HEK293 (cell line): Measurements from ENCODE around the gene JPH4.
"Not testable (repeated sequence)": the region's sequence is repeated elsewhere in the genome, so short reads cannot be mapped to it uniquely, and the experiment has no call there.

Experiments used
- CTCF ChIA-PET: fragments of 350-600 bp; formaldehyde crosslinking; extraction: SDS; loops from one replicate; lab custom pipeline; 2021; ENCODE audit warnings: antibody characterized with exemption; lab: Yijun Ruan, JAX
- POLR2A ChIA-PET: fragments of 300-600 bp; formaldehyde crosslinking; extraction: SDS; loops from one replicate; lab custom pipeline; 2020; ENCODE audit warnings: antibody characterized with exemption, inconsistent platforms; lab: Yijun Ruan, JAX
- H3K27ac ChIP-seq: fragments of 200-500 bp; sonication (Bioruptor generic); 2 replicates; pipeline ENCODE4 v1.5.1; 2014; ENCODE audit warnings: low read depth, low read length, control low read depth, inconsistent platforms; ENCODE audit errors: extremely low read depth
- H3K36me3 ChIP-seq, 2 experiments: fragments of 200-500 bp in 1 of 2; sonication (Bioruptor generic) in 1 of 2; 1 replicate in 1 of 2; 2 replicates in 1 of 2; pipeline ENCODE4 v1.5.1; 2014 to 2017; ENCODE audit warnings: inconsistent platforms in 2 of 2, low read length in 2 of 2; ENCODE audit not compliant: control insufficient read depth in 2 of 2, insufficient read depth in 1 of 2
- H3K4me1 ChIP-seq: fragments of 200-500 bp; sonication (Bioruptor generic); 2 replicates; pipeline ENCODE4 v1.5.1; 2014; ENCODE audit warnings: mild to moderate bottlenecking, low read length, inconsistent platforms; ENCODE audit not compliant: control insufficient read depth, insufficient read depth
- H3K4me3 ChIP-seq: 2 replicates; pipeline ENCODE4 v1.5.1; 2011; ENCODE audit warnings: low read depth, mild to moderate bottlenecking, control low read depth, low read length, moderate library complexity
- H3K9me3 ChIP-seq: fragments of 200-500 bp; sonication (Bioruptor generic); 2 replicates; pipeline ENCODE4 v1.5.1; 2014; ENCODE audit warnings: low read depth, low read length, inconsistent platforms; ENCODE audit not compliant: control insufficient read depth, insufficient read depth
- KLF8 ChIP-seq: fragments of 450-650 bp; formaldehyde crosslinking; IDR thresholded peaks from 2 replicates; pipeline ENCODE4 v1.5.1; 2016; ENCODE audit warnings: missing biosample characterization, missing genetic modification characterization
- KLF9 ChIP-seq: fragments of 450-650 bp; formaldehyde crosslinking; IDR thresholded peaks from 2 replicates; pipeline ENCODE4 v1.5.1; 2016; ENCODE audit warnings: missing biosample characterization, missing genetic modification characterization, low read depth
- PRDM1 ChIP-seq: fragments of 450-650 bp; formaldehyde crosslinking; IDR thresholded peaks from 2 replicates; pipeline ENCODE4; 2016; ENCODE audit warnings: missing biosample characterization, missing genetic modification characterization
- WT1 ChIP-seq: fragments of 450-650 bp; formaldehyde crosslinking; IDR thresholded peaks from 2 replicates; pipeline ENCODE4 v1.5.1; 2016; ENCODE audit warnings: missing biosample characterization, missing genetic modification characterization
- ZBTB20 ChIP-seq: fragments of 450-650 bp; formaldehyde crosslinking; IDR thresholded peaks from 2 replicates; pipeline ENCODE4 v1.5.1; 2016; ENCODE audit warnings: missing biosample characterization, missing genetic modification characterization
- ZFP37 ChIP-seq: fragments of 450-650 bp; formaldehyde crosslinking; IDR thresholded peaks from 2 replicates; pipeline ENCODE4 v1.5.1; 2016; ENCODE audit warnings: missing biosample characterization, missing genetic modification characterization
- ZNF239 ChIP-seq: fragments of 450-650 bp; formaldehyde crosslinking; IDR thresholded peaks from 2 replicates; pipeline ENCODE4 v1.5.1; 2016; ENCODE audit warnings: missing biosample characterization, missing genetic modification characterization
- ZNF354C ChIP-seq: fragments of 450-650 bp; formaldehyde crosslinking; IDR thresholded peaks from 2 replicates; pipeline ENCODE4 v1.5.1; 2016; ENCODE audit warnings: missing biosample characterization, missing genetic modification characterization, low read depth, borderline replicate concordance
- ZNF416 ChIP-seq: fragments of 450-650 bp; formaldehyde crosslinking; IDR thresholded peaks from 2 replicates; pipeline ENCODE4 v1.5.1; 2016; ENCODE audit warnings: missing biosample characterization, missing genetic modification characterization
- ZNF600 ChIP-seq: fragments of 450-650 bp; formaldehyde crosslinking; IDR thresholded peaks from 2 replicates; pipeline ENCODE4 v1.5.1; 2016; ENCODE audit warnings: missing biosample characterization, missing genetic modification characterization
- ZNF701 ChIP-seq: fragments of 450-650 bp; formaldehyde crosslinking; IDR thresholded peaks from 2 replicates; pipeline ENCODE4 v1.5.1; 2016; ENCODE audit warnings: missing biosample characterization, missing genetic modification characterization
- ZNF707 ChIP-seq: fragments of 450-650 bp; formaldehyde crosslinking; IDR thresholded peaks from 2 replicates; pipeline ENCODE4 v1.5.1; 2016; ENCODE audit warnings: missing biosample characterization, missing genetic modification characterization
- ZXDB ChIP-seq: fragments of 450-650 bp; formaldehyde crosslinking; IDR thresholded peaks from 2 replicates; pipeline ENCODE4 v1.5.1; 2016; ENCODE audit warnings: missing biosample characterization, missing genetic modification characterization
- TF ChIP-seq, protein P1 (sequence below): fragments of 450-650 bp; formaldehyde crosslinking; IDR thresholded peaks from 2 replicates; pipeline ENCODE4 v1.5.1; 2016; ENCODE audit warnings: missing biosample characterization, missing genetic modification characterization, borderline replicate concordance
- TF ChIP-seq, protein P2 (sequence below): fragments of 450-650 bp; formaldehyde crosslinking; IDR thresholded peaks from 2 replicates; pipeline ENCODE4; 2016; ENCODE audit warnings: missing biosample characterization, missing genetic modification characterization
- TF ChIP-seq, protein P3 (sequence below): fragments of 450-650 bp; formaldehyde crosslinking; conservative IDR thresholded peaks from 2 replicates; pipeline ENCODE4 v1.5.1; 2016; ENCODE audit warnings: low read depth, missing biosample characterization, missing genetic modification characterization
- TF ChIP-seq, protein P4 (sequence below): fragments of 450-650 bp; IDR thresholded peaks from 2 replicates; pipeline ENCODE4 v1.5.1; 2018; ENCODE audit warnings: missing biosample characterization, mild to moderate bottlenecking, missing genetic modification characterization
- TF ChIP-seq, protein P5 (sequence below): fragments of 450-650 bp; formaldehyde crosslinking; IDR thresholded peaks from 2 replicates; pipeline ENCODE4 v1.5.1; 2016; ENCODE audit warnings: missing biosample characterization, missing genetic modification characterization
- TF ChIP-seq, protein P6 (sequence below): fragments of 450-650 bp; formaldehyde crosslinking; IDR thresholded peaks from 2 replicates; pipeline ENCODE4 v1.5.1; 2016; ENCODE audit warnings: missing biosample characterization, missing genetic modification characterization

The JPH4 gene

DNA sequence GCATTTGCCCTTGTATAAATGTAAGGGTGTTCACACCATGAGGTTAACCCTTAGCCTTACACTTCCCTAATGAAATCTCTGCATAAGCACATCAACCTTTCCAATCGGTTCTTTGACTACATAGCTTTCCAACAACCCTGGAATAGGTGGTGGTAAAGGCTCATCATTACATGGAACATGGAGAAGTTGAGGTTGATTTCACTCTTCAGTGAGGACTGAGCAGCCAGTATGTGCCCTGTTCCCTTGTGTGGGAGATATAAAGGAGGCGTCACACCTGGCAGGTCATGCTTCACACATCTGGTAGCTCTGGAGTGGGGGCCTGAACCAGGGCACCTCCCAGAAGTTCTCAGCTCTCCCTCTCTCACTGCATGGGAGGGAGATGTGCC is 21.7 kb upstream of the JPH4 start:
- H3K9me3 ChIP-seq: no peaks in the 10 kb centered on the region
- no peak overlapping the region for H3K27ac ChIP-seq
- no peaks in the 10 kb centered on the region for H3K36me3 ChIP-seq
- no peak for TF ChIP-seq ZNF239 (tag by site-specific recombination)
- no peak for TF ChIP-seq ZFP37 (tag by site-specific recombination)
- no peak for TF ChIP-seq ZNF354C (tag by site-specific recombination)
- no peak for TF ChIP-seq ZNF707 (tag by site-specific recombination)
- TF ChIP-seq PRDM1 (tag by site-specific recombination): no peak
- TF ChIP-seq, protein P1, sequence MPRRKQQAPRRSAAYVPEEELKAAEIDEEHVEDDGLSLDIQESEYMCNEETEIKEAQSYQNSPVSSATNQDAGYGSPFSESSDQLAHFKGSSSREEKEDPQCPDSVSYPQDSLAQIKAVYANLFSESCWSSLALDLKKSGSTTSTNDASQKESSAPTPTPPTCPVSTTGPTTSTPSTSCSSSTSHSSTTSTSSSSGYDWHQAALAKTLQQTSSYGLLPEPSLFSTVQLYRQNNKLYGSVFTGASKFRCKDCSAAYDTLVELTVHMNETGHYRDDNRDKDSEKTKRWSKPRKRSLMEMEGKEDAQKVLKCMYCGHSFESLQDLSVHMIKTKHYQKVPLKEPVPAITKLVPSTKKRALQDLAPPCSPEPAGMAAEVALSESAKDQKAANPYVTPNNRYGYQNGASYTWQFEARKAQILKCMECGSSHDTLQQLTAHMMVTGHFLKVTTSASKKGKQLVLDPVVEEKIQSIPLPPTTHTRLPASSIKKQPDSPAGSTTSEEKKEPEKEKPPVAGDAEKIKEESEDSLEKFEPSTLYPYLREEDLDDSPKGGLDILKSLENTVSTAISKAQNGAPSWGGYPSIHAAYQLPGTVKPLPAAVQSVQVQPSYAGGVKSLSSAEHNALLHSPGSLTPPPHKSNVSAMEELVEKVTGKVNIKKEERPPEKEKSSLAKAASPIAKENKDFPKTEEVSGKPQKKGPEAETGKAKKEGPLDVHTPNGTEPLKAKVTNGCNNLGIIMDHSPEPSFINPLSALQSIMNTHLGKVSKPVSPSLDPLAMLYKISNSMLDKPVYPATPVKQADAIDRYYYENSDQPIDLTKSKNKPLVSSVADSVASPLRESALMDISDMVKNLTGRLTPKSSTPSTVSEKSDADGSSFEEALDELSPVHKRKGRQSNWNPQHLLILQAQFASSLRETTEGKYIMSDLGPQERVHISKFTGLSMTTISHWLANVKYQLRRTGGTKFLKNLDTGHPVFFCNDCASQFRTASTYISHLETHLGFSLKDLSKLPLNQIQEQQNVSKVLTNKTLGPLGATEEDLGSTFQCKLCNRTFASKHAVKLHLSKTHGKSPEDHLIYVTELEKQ: no peak
- TF ChIP-seq, protein P2, sequence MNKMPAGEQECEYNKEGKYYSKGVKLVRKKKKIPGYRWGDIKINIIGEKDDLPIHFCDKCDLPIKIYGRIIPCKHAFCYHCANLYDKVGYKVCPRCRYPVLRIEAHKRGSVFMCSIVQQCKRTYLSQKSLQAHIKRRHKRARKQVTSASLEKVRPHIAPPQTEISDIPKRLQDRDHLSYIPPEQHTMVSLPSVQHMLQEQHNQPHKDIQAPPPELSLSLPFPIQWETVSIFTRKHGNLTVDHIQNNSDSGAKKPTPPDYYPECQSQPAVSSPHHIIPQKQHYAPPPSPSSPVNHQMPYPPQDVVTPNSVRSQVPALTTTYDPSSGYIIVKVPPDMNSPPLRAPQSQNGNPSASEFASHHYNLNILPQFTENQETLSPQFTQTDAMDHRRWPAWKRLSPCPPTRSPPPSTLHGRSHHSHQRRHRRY (tag by site-specific recombination): no peak
- no peak for TF ChIP-seq WT1 (tag by site-specific recombination)
- no peak for TF ChIP-seq ZBTB20
- TF ChIP-seq, protein P3, sequence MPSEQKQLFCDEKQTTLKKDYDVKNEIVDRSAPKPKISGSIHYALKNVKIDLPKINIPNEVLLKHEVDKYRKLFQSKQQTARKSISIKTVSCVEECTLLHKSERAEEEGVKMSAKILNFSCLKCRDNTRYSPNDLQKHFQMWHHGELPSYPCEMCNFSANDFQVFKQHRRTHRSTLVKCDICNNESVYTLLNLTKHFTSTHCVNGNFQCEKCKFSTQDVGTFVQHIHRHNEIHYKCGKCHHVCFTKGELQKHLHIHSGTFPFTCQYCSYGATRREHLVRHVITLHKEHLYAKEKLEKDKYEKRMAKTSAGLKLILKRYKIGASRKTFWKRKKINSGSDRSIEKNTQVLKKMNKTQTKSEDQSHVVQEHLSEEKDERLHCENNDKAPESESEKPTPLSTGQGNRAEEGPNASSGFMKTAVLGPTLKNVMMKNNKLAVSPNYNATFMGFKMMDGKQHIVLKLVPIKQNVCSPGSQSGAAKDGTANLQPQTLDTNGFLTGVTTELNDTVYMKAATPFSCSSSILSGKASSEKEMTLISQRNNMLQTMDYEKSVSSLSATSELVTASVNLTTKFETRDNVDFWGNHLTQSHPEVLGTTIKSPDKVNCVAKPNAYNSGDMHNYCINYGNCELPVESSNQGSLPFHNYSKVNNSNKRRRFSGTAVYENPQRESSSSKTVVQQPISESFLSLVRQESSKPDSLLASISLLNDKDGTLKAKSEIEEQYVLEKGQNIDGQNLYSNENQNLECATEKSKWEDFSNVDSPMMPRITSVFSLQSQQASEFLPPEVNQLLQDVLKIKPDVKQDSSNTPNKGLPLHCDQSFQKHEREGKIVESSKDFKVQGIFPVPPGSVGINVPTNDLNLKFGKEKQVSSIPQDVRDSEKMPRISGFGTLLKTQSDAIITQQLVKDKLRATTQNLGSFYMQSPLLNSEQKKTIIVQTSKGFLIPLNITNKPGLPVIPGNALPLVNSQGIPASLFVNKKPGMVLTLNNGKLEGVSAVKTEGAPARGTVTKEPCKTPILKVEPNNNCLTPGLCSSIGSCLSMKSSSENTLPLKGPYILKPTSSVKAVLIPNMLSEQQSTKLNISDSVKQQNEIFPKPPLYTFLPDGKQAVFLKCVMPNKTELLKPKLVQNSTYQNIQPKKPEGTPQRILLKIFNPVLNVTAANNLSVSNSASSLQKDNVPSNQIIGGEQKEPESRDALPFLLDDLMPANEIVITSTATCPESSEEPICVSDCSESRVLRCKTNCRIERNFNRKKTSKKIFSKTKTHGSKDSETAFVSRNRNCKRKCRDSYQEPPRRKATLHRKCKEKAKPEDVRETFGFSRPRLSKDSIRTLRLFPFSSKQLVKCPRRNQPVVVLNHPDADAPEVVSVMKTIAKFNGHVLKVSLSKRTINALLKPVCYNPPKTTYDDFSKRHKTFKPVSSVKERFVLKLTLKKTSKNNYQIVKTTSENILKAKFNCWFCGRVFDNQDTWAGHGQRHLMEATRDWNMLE (tag by site-specific recombination): no peak
- TF ChIP-seq, protein P4, sequence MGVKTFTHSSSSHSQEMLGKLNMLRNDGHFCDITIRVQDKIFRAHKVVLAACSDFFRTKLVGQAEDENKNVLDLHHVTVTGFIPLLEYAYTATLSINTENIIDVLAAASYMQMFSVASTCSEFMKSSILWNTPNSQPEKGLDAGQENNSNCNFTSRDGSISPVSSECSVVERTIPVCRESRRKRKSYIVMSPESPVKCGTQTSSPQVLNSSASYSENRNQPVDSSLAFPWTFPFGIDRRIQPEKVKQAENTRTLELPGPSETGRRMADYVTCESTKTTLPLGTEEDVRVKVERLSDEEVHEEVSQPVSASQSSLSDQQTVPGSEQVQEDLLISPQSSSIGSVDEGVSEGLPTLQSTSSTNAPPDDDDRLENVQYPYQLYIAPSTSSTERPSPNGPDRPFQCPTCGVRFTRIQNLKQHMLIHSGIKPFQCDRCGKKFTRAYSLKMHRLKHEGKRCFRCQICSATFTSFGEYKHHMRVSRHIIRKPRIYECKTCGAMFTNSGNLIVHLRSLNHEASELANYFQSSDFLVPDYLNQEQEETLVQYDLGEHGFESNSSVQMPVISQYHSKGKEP: no peak
- no peak for TF ChIP-seq ZNF600
- no peak for TF ChIP-seq ZXDB (tag by site-specific recombination)
- no peak for TF ChIP-seq KLF9 (tag by site-specific recombination)
- TF ChIP-seq KLF8 (tag by site-specific recombination): no peak
- TF ChIP-seq, protein P5, sequence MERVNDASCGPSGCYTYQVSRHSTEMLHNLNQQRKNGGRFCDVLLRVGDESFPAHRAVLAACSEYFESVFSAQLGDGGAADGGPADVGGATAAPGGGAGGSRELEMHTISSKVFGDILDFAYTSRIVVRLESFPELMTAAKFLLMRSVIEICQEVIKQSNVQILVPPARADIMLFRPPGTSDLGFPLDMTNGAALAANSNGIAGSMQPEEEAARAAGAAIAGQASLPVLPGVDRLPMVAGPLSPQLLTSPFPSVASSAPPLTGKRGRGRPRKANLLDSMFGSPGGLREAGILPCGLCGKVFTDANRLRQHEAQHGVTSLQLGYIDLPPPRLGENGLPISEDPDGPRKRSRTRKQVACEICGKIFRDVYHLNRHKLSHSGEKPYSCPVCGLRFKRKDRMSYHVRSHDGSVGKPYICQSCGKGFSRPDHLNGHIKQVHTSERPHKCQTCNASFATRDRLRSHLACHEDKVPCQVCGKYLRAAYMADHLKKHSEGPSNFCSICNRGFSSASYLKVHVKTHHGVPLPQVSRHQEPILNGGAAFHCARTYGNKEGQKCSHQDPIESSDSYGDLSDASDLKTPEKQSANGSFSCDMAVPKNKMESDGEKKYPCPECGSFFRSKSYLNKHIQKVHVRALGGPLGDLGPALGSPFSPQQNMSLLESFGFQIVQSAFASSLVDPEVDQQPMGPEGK (tag by site-specific recombination): no peak
- no peak for TF ChIP-seq ZNF701 (tag by site-specific recombination)
- TF ChIP-seq ZNF416 (tag by site-specific recombination): no peak
- TF ChIP-seq, protein P6, sequence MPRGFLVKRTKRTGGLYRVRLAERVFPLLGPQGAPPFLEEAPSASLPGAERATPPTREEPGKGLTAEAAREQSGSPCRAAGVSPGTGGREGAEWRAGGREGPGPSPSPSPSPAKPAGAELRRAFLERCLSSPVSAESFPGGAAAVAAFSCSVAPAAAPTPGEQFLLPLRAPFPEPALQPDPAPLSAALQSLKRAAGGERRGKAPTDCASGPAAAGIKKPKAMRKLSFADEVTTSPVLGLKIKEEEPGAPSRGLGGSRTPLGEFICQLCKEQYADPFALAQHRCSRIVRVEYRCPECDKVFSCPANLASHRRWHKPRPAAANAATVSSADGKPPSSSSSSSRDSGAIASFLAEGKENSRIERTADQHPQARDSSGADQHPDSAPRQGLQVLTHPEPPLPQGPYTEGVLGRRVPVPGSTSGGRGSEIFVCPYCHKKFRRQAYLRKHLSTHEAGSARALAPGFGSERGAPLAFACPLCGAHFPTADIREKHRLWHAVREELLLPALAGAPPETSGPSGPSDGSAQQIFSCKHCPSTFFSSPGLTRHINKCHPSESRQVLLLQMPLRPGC: no peak
- ChIA-PET CTCF (interaction anchor here (0.7 to 1.5 kb wide), 2 partner anchors 11 to 31 kb away, joined by 3 to 7 read pairs; no protein-coding TSS in a partner anchor), POLR2A (interaction anchor here (1.1 kb wide), 1 partner anchor 11 kb away, joined by 3 read pairs; no protein-coding TSS in a partner anchor)
- no peak overlapping the region for H3K4me3 ChIP-seq
- H3K4me1 ChIP-seq: no peaks in the 10 kb centered on the region

DNA sequence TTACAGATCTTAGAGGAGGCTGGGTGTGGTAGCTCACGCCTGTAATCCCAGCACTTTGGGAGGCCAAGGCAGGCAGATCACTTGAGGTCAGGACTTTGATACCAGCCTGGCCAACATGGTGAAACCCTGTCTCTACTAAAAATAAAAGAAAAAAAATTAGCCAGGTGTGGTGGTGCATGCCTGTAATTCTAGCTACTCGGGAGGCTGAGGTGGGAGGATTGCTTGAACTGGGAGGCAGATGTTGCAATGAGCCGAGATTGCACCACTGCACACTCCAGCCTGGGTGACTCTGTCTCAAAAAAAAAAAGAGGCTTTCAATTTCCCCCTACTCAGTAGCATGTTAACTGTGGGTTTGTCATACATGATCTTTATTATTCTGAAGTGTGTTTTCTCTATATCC is 15.6 kb upstream of the JPH4 start:
- H3K4me3 ChIP-seq, H3K9me3 ChIP-seq, H3K4me1 ChIP-seq, H3K36me3 ChIP-seq, H3K27ac ChIP-seq, POLR2A ChIA-PET: not testable (repeated sequence)
- CTCF ChIA-PET: interaction anchor here (0.6 to 1.0 kb wide), 3 partner anchors 45 to 317 kb away, joined by 3 to 4 read pairs (median 3); no protein-coding TSS in a partner anchor
